CD14-positive monocyte (primary cell): ENCODE results near the gene CDH4. TPM values are rescaled to one million over a fixed set of nuclear protein-coding genes. Genes with fewer than 3 reads are reported as not detected.

Experiments
- DNase-seq, 3 donors: peaks; one replicate each; pipeline ENCODE4 v3.0.0-alpha.2; 2011 to 2022
- H2AFZ ChIP-seq: 2 replicates; pipeline ENCODE4 v1.6.0; 2012; ENCODE audit warnings: mild to moderate bottlenecking, low read depth, low read length, inconsistent platforms; ENCODE audit not compliant: insufficient read depth, poor library complexity, severe bottlenecking
- H3K27ac ChIP-seq, 2 donors: 1 replicate in 1 of 2; 2 replicates in 1 of 2; pipeline ENCODE4 v1.5.1; 2012 to 2013; ENCODE audit warnings: low read length in 2 of 2, control low read depth in 1 of 2, inconsistent platforms in 1 of 2, low read depth in 1 of 2, mild to moderate bottlenecking in 1 of 2
- H3K27me3 ChIP-seq, 2 donors: one replicate each; pipeline versions ENCODE4 v1.6.0 to v1.6.1; 2011 to 2013; ENCODE audit warnings: low read length in 2 of 2; ENCODE audit not compliant: control insufficient read depth in 2 of 2, insufficient read depth in 2 of 2
- H3K36me3 ChIP-seq, 2 donors: replicated peaks in 1 of 2; 1 replicate in 1 of 2; 2 replicates in 1 of 2; pipeline versions ENCODE4 v1.5.1 to v1.6.1; 2012 to 2013; ENCODE audit warnings: low read length in 2 of 2, control low read depth in 1 of 2, inconsistent platforms in 1 of 2, mild to moderate bottlenecking in 1 of 2; ENCODE audit not compliant: insufficient read depth in 2 of 2, control insufficient read depth in 1 of 2
- H3K4me1 ChIP-seq, 2 donors: 1 replicate in 1 of 2; 2 replicates in 1 of 2; pipeline versions ENCODE4 v1.5.1 to v1.6.1; 2012 to 2013; ENCODE audit warnings: low read length in 2 of 2, control low read depth in 1 of 2, inconsistent platforms in 1 of 2, mild to moderate bottlenecking in 1 of 2, moderate library complexity in 1 of 2; ENCODE audit not compliant: insufficient read depth in 2 of 2, control insufficient read depth in 1 of 2
- H3K4me2 ChIP-seq: replicated peaks from 2 replicates; pipeline ENCODE3; 2012; ENCODE audit warnings: low read length, moderate library complexity, mild to moderate bottlenecking; ENCODE audit not compliant: poor library complexity, severe bottlenecking; ENCODE audit errors: extremely low read depth
- H3K4me3 ChIP-seq, 3 experiments: fragments of 200-600 bp in 1 of 3; sonication (generic) in 1 of 3; replicated peaks in 1 of 3; 1 replicate in 2 of 3; 2 replicates in 1 of 3; pipeline ENCODE4 v1.5.1; 2011 to 2013; ENCODE audit warnings: low read length in 3 of 3, mild to moderate bottlenecking in 3 of 3, control low read depth in 2 of 3, low read depth in 2 of 3, inconsistent platforms in 1 of 3, moderate library complexity in 1 of 3
- H3K79me2 ChIP-seq: 2 replicates; pipeline ENCODE4 v1.6.0; 2012; ENCODE audit warnings: mild to moderate bottlenecking, control low read depth, inconsistent platforms, low read length, moderate library complexity; ENCODE audit not compliant: insufficient read depth
- H3K9ac ChIP-seq: 2 replicates; pipeline ENCODE4 v1.6.0; 2017; ENCODE audit warnings: low read length, mild to moderate bottlenecking; ENCODE audit not compliant: insufficient read depth, poor library complexity, severe bottlenecking
- H3K9me3 ChIP-seq, 2 donors: replicated peaks in 1 of 2; 1 replicate in 1 of 2; 2 replicates in 1 of 2; pipeline versions ENCODE4 v1.5.1 to v1.6.1; 2012 to 2013; ENCODE audit warnings: low read length in 2 of 2, control low read depth in 1 of 2; ENCODE audit not compliant: control insufficient read depth in 1 of 2, insufficient read depth in 1 of 2
- H4K20me1 ChIP-seq: 2 replicates; pipeline ENCODE4 v1.6.0; 2012; ENCODE audit warnings: mild to moderate bottlenecking, low read length, control low read depth, moderate library complexity; ENCODE audit not compliant: insufficient read depth
- H3K27ac Mint-ChIP-seq, 7 donors: one replicate each; pipeline ENCODE4 v1.8.0; 2020; ENCODE audit warnings: mild to moderate bottlenecking in 7 of 7, mixed read lengths in 7 of 7, moderate library complexity in 6 of 7, inconsistent platforms in 2 of 7
- H3K27me3 Mint-ChIP-seq, 3 donors: one replicate each; pipeline ENCODE4 v1.8.0; 2021 to 2022; ENCODE audit warnings: low read depth in 3 of 3, mild to moderate bottlenecking in 3 of 3, mixed read lengths in 3 of 3, moderate library complexity in 3 of 3, inconsistent platforms in 1 of 3
- H3K36me3 Mint-ChIP-seq, 2 donors: one replicate each; pipeline ENCODE4 v1.8.0; 2020; ENCODE audit warnings: mixed read lengths in 2 of 2, inconsistent platforms in 1 of 2, mild to moderate bottlenecking in 1 of 2
- H3K4me1 Mint-ChIP-seq: one replicate; pipeline ENCODE4 v1.8.0; 2020; ENCODE audit warnings: mild to moderate bottlenecking, mixed read lengths
- H3K4me3 Mint-ChIP-seq, 2 donors: one replicate each; pipeline ENCODE4 v1.8.0; 2020; ENCODE audit warnings: mild to moderate bottlenecking in 2 of 2, mixed read lengths in 2 of 2, moderate library complexity in 1 of 2
- H3K9me3 Mint-ChIP-seq, 7 donors: one replicate each; pipeline ENCODE4 v1.8.0; 2020 to 2022; ENCODE audit warnings: mixed read lengths in 7 of 7, mild to moderate bottlenecking in 6 of 7, moderate library complexity in 6 of 7, inconsistent platforms in 2 of 7
- CTCF ChIP-seq: fragments of 200-600 bp; IDR thresholded peaks from one replicate; pipeline ENCODE4 v1.8.0; 2022; ENCODE audit warnings: antibody characterized with exemption, mild to moderate bottlenecking
- WGBS: methylation state at CpG from one replicate; pipeline ENCODE4 v1.1.5; 2013; ENCODE audit warnings: missing lambda C conversion rate; ENCODE audit not compliant: insufficient coverage; 5-methylcytosine and 5-hydroxymethylcytosine counted together
- intact Hi-C, 2 donors: fragments of 100-400 bp; cut with micrococcal nuclease; formaldehyde crosslinking; loops; one replicate each; pipeline versions ENCODE4 v1.15.0 to v1.15.1; 2023
- polyA plus RNA-seq, 3 donors: library from polyadenylated mRNA; depleted of rRNA in 1 of 3; unstranded in 2 of 3; stranded (reverse) in 1 of 3; fragments of 300-500 nt in 2 of 3; fragments of >200 nt in 1 of 3; fragmentation: Illumina TruSeq in 2 of 3; gene quantifications; 1 replicate in 2 of 3; 2 replicates in 1 of 3; pipeline ENCODE4 v1.2.3, GENCODE V29; 2012 to 2021

Gene CDH4
- polyA plus RNA-seq, 3 donors = not detected

- H4K20me1 ChIP-seq = no peaks in the 10 kb centered on the region
- H3K36me3 ChIP-seq = no peaks in the 10 kb centered on the region
- Mint-ChIP-seq H3K4me3 (no peak overlapping the region), H3K9me3 (peaks cover 2 to 38% (median 22%) of the 10 kb centered on the region in 7 donors), H3K27ac (no peak overlapping the region), H3K4me1 (no peaks in the 10 kb centered on the region), H3K27me3 (peaks cover 0 to 3% (median 3%) of the 10 kb centered on the region in 3 donors), H3K36me3 (no peaks in the 10 kb centered on the region)
- H3K4me2 ChIP-seq = no peak overlapping the region
- DNase-seq = no peak
- 97% methylated on average over 22 of the region's 23 CpGs for WGBS
- no peaks in the 10 kb centered on the region for H3K79me2 ChIP-seq
- H3K27me3 ChIP-seq = no peaks in the 10 kb centered on the region
- no peak overlapping the region for H3K9ac ChIP-seq
- intact Hi-C loops = no loop called here
- H2AFZ ChIP-seq = no peak overlapping the region
- no peak overlapping the region for H3K4me3 ChIP-seq
- peaks cover 0 to 77% of the 10 kb centered on the region in 2 donors for H3K9me3 ChIP-seq
- TF ChIP-seq CTCF = no peak
- H3K4me1 ChIP-seq = no peaks in the 10 kb centered on the region
- no peak overlapping the region for H3K27ac ChIP-seq
Observed at GRCh38 chr20:61926796-61927192, 674.7 kb downstream of the CDH4 start.

DNA sequence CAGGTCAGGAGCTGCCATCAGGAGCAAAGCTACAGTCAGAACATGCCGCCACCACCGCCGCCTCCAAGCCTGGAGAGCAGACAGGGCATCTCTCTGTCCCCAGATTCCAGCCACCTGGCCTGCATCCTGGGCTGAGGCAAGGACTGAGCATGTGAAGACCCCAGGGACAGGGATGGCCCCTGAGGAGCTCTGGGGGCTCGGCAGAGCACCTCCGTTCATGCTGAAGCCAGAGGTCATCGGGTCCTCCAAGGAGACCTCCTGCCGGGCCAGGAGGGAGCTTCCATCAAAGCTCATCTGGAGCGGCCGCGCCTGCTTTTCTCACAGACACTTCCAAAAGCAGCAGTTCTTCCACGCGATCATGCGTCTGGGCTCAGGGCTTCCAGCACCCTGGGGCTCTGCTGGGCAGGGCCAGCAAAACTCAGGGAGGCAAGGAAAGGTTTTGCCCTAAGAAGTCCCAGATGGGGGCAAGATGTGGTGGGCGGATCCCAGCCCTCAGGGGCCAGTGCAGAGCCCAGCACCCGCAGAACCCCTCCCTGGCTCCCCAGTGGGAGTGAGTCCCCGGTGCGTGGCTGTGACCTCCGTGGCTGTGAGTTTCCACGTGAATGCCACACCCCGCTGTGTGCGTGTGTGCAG is 675.2 kb downstream of the CDH4 start:
- Mint-ChIP-seq H3K27me3 (peaks cover 0 to 3% (median 3%) of the 10 kb centered on the region in 3 donors), H3K9me3 (peaks cover 2 to 38% (median 22%) of the 10 kb centered on the region in 7 donors), H3K4me3 (no peak overlapping the region), H3K36me3 (no peaks in the 10 kb centered on the region), H3K27ac (no peak overlapping the region), H3K4me1 (no peaks in the 10 kb centered on the region)
- Histone ChIP-seq H2AFZ (no peak overlapping the region), H3K79me2 (no peaks in the 10 kb centered on the region), H3K27me3 (no peaks in the 10 kb centered on the region), H4K20me1 (no peaks in the 10 kb centered on the region), H3K36me3 (no peaks in the 10 kb centered on the region), H3K4me3 (no peak overlapping the region), H3K4me2 (no peak overlapping the region), H3K27ac (no peak overlapping the region), H3K9me3 (peaks cover 0 to 82% of the 10 kb centered on the region in 2 donors), H3K9ac (no peak overlapping the region), H3K4me1 (no peaks in the 10 kb centered on the region)
- intact Hi-C loops = no loop called here
- 97% methylated on average over 14 of the region's 21 CpGs for WGBS
- TF ChIP-seq CTCF = no peak
- DNase-seq = no peak
